ENCODE results near the gene PRKCA. TPM values are rescaled to one million over a fixed set of nuclear protein-coding genes. Genes with fewer than 3 reads are reported as not detected.

The PRKCA gene
- total and polyA plus RNA-seq, 2 donors from 2014 or later = 8.0 to 50.8 TPM

DNA sequence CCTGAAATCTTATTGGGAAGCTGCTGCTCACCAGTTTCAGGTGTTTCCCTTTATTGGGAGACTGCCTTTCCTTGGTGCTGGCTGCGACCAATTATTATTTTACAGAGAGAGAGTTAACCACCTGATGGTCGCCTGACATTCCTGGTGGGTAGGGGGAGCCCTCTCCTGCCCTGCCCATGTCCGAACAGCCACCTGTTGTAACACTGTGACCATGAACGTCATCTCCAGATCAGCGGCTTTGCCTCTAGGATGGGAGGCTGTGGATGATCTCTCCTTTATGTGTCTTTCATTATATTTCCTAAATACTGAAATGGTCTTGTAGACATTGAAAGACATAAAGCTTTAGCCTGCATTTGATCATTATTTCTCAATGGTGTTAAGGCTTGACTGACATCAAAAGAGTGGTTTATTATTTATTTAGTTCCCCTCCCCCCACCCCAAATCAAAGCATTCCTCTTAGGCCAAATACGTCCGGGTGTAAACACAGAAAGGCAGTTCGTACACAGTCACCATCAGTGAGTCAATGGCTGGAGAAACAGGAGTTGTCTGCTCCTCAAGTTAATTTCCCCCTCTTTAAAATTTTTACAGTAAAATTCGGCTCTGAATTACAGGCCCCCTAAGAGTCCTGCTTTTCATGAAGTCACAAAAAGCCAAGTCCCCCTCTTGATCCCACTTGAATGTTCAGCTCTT lies 474.7 kb downstream of the PRKCA start:
- intact Hi-C loops (cut with DNase I) = no loop called here
- Histone ChIP-seq H3K27ac (ENCODE audit: low read depth in 2 of 2, low read length in 2 of 2) (peak overlapping the region; percentile 35 to 44), H3K4me3 (ENCODE audit: low read length in 3 of 3) (no peak overlapping the region), H3K9me3 (ENCODE audit: control insufficient read depth in 2 of 3, insufficient read depth in 1 of 3, low read length in 3 of 3) (no peaks in the 10 kb centered on the region), H3K27me3 (ENCODE audit: control insufficient read depth, insufficient read depth, low read length) (no peaks in the 10 kb centered on the region), H3K4me1 (ENCODE audit: control insufficient read depth in 2 of 3, insufficient read depth in 2 of 3, low read depth in 1 of 3, low read length in 3 of 3) (peaks cover 5 to 14% (median 6%) of the 10 kb centered on the region in 3 donors), H3K36me3 (ENCODE audit: control insufficient read depth in 2 of 3, insufficient read depth in 3 of 3, low read length in 3 of 3) (no peaks in the 10 kb centered on the region), H3K9ac (ENCODE audit: low read length in 3 of 3) (no peak overlapping the region)
- TF ChIP-seq, protein P1, sequence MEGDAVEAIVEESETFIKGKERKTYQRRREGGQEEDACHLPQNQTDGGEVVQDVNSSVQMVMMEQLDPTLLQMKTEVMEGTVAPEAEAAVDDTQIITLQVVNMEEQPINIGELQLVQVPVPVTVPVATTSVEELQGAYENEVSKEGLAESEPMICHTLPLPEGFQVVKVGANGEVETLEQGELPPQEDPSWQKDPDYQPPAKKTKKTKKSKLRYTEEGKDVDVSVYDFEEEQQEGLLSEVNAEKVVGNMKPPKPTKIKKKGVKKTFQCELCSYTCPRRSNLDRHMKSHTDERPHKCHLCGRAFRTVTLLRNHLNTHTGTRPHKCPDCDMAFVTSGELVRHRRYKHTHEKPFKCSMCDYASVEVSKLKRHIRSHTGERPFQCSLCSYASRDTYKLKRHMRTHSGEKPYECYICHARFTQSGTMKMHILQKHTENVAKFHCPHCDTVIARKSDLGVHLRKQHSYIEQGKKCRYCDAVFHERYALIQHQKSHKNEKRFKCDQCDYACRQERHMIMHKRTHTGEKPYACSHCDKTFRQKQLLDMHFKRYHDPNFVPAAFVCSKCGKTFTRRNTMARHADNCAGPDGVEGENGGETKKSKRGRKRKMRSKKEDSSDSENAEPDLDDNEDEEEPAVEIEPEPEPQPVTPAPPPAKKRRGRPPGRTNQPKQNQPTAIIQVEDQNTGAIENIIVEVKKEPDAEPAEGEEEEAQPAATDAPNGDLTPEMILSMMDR (IDR thresholded peaks at IDR 0.05; ENCODE audit: borderline replicate concordance, extremely low read depth, insufficient read depth) = no peak
- DNase-seq (peak in 2 of 5 donors; percentile 19 to 46), FAIRE-seq (no peak)

DNA sequence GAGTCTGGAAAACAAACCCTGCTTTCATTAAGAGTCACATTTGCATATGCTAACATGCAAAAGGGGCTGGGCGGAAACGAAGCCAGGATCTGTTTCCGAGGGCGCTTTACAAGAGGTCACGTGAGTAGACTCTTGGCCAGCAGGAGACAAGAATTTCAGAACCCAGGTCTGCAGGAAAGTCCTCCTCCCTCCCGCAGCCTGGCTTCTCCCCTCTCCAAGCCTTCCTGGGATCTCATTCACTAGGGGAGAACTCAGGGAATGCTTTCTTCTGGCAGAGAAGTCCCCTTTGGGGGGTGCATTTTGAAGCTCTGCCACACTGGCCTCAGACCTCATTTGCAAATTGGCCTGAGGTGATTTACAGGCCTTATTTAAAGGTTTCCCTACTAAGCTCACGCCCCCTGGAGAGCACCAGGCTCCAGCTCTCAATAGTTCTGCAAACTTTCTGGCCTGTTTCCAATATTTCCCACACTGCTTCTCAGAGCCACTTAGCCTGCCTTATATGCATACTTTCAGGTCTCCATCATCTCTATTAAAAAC lies 475.3 kb downstream of the PRKCA start:
- Histone ChIP-seq H3K4me3 (ENCODE audit: low read length in 3 of 3) (no peak overlapping the region), H3K27me3 (ENCODE audit: control insufficient read depth, insufficient read depth, low read length) (no peaks in the 10 kb centered on the region), H3K4me1 (ENCODE audit: control insufficient read depth in 2 of 3, insufficient read depth in 2 of 3, low read depth in 1 of 3, low read length in 3 of 3) (peaks cover 5 to 14% (median 6%) of the 10 kb centered on the region in 3 donors), H3K27ac (ENCODE audit: low read depth in 2 of 2, low read length in 2 of 2) (no peak overlapping the region), H3K36me3 (ENCODE audit: control insufficient read depth in 2 of 3, insufficient read depth in 3 of 3, low read length in 3 of 3) (no peaks in the 10 kb centered on the region), H3K9me3 (ENCODE audit: control insufficient read depth in 2 of 3, insufficient read depth in 1 of 3, low read length in 3 of 3) (no peaks in the 10 kb centered on the region), H3K9ac (ENCODE audit: low read length in 3 of 3) (no peak overlapping the region)
- DNase-seq = peak in 3 of 5 donors; percentile 28 to 73 (median 69)
- FAIRE-seq = no peak
- intact Hi-C loops (cut with DNase I) = no loop called here
- TF ChIP-seq, protein P1 (IDR thresholded peaks at IDR 0.05; ENCODE audit: borderline replicate concordance, extremely low read depth, insufficient read depth) = no peak

DNA sequence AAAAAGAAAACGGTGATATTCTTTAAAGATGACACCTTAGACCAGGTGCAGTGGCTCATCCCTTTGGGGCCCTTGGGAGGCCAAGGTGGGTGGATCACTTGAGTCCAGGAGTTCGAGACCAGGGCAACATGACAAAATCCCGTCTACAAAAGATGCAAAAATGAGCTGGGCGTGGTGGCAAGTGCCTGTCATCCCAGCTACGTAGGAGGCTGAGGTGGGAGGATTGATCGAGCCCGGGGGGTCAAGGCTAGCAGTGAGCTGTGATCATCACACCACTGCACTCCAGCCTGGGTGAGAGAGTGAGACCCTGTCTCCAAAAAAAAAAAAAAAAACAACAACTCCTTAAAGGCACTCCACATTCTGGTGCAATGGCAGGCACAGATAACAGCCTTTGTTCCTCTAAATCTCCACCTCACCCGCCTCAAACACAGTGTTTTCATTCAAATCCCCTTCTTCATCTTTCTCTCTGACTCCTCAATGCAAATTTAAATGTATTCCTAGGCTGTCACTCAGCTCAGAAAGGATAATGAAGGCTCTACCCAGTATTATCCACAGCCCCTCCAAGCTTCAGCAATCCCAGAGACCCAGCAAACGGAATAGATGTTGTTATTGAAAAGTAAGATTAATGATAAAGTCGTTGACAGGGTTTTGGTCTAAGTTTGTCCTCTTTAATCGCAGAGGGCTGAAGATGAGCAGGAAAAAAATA lies 476.3 kb downstream of the PRKCA start:
- H3K9ac ChIP-seq (ENCODE audit: low read length in 3 of 3) = no peak overlapping the region
- H3K27ac ChIP-seq (ENCODE audit: low read depth in 2 of 2, low read length in 2 of 2) = no peak overlapping the region
- DNase-seq = no peak
- intact Hi-C loops (cut with DNase I) = no loop called here
- H3K9me3 ChIP-seq (ENCODE audit: control insufficient read depth in 2 of 3, insufficient read depth in 1 of 3, low read length in 3 of 3) = no peaks in the 10 kb centered on the region
- no peak overlapping the region for H3K4me3 ChIP-seq (ENCODE audit: low read length in 3 of 3)
- H3K27me3 ChIP-seq (ENCODE audit: control insufficient read depth, insufficient read depth, low read length) = no peaks in the 10 kb centered on the region
- no peaks in the 10 kb centered on the region for H3K36me3 ChIP-seq (ENCODE audit: control insufficient read depth in 2 of 3, insufficient read depth in 3 of 3, low read length in 3 of 3)
- peaks cover 5 to 14% (median 6%) of the 10 kb centered on the region in 3 donors for H3K4me1 ChIP-seq (ENCODE audit: control insufficient read depth in 2 of 3, insufficient read depth in 2 of 3, low read depth in 1 of 3, low read length in 3 of 3)
- TF ChIP-seq, protein P1 (IDR thresholded peaks at IDR 0.05; ENCODE audit: borderline replicate concordance, extremely low read depth, insufficient read depth) = no peak
- FAIRE-seq = no peak
